CD4-positive, alpha-beta T cell (primary cell): ENCODE results near the gene OR1L8. TPM values are rescaled to one million over a fixed set of nuclear protein-coding genes. Genes with fewer than 3 reads are reported as not detected.
"Not testable (repeated sequence)": the region's sequence is repeated elsewhere in the genome, so short reads cannot be mapped to it uniquely, and the experiment has no call there.

Experiments
- ATAC-seq: fragments of 200-7000 bp; cut with Tn5 transposase; one replicate; pipeline ENCODE4 v1.10.0; 2022; ENCODE audit warnings: mild to moderate bottlenecking; ENCODE audit not compliant: poor library complexity
- CTCF ChIA-PET: fragments of 350-600 bp; sonication (Branson Sonifier 250); formaldehyde crosslinking; loops from one replicate; lab custom pipeline; 2021; ENCODE audit warnings: antibody characterized with exemption, inconsistent platforms; lab: Charles Lee
- POLR2A ChIA-PET: fragments of 350-600 bp; sonication (Branson Sonifier 250); formaldehyde crosslinking; loops from one replicate; lab custom pipeline; 2021; ENCODE audit warnings: antibody characterized with exemption, inconsistent platforms; lab: Charles Lee
- DNase-seq, 14 experiments: peaks; one replicate each; pipeline ENCODE4 v3.0.0-alpha.2; 2013 to 2020; ENCODE audit warnings: mixed read lengths in 2 of 14
- H3K27ac ChIP-seq, 2 donors: one replicate each; pipeline versions ENCODE4 v1.5.1 to v1.7.0; 2013; ENCODE audit warnings: low read length in 2 of 2, low read depth in 1 of 2, mild to moderate bottlenecking in 1 of 2
- H3K27me3 ChIP-seq, 2 experiments: 1 replicate in 1 of 2; 2 replicates in 1 of 2; pipeline versions ENCODE4 v1.6.1 to v1.7.0; 2013; ENCODE audit warnings: low read length in 2 of 2, control low read depth in 1 of 2, mild to moderate bottlenecking in 1 of 2, moderate library complexity in 1 of 2; ENCODE audit not compliant: insufficient read depth in 2 of 2, control insufficient read depth in 1 of 2
- H3K36me3 ChIP-seq: one replicate; pipeline ENCODE4 v1.6.1; 2013; ENCODE audit warnings: low read length, control low read depth; ENCODE audit not compliant: insufficient read depth
- H3K4me1 ChIP-seq: one replicate; pipeline ENCODE4 v1.6.1; 2013; ENCODE audit warnings: low read length, control low read depth; ENCODE audit not compliant: insufficient read depth
- H3K4me3 ChIP-seq: one replicate; pipeline ENCODE4 v1.5.1; 2013; ENCODE audit warnings: mild to moderate bottlenecking, low read length, moderate library complexity
- H3K9me3 ChIP-seq, 2 experiments: 1 replicate in 1 of 2; 2 replicates in 1 of 2; pipeline versions ENCODE4 v1.6.1 to v1.7.0; 2013; ENCODE audit warnings: low read length in 2 of 2, mild to moderate bottlenecking in 2 of 2, control low read depth in 1 of 2, moderate library complexity in 1 of 2; ENCODE audit not compliant: control insufficient read depth in 1 of 2, insufficient read depth in 1 of 2
- H3K27ac Mint-ChIP-seq: one replicate; pipeline ENCODE4 v1.8.0; 2020; ENCODE audit warnings: mixed read lengths
- H3K27me3 Mint-ChIP-seq: one replicate; pipeline ENCODE4 v1.8.0; 2021; ENCODE audit warnings: mixed read lengths
- H3K36me3 Mint-ChIP-seq: one replicate; pipeline ENCODE4 v1.8.0; 2021; ENCODE audit warnings: low read depth, mixed read lengths
- H3K4me1 Mint-ChIP-seq: one replicate; pipeline ENCODE4 v1.8.0; 2021; ENCODE audit warnings: low read depth, mixed read lengths
- H3K4me3 Mint-ChIP-seq: one replicate; pipeline ENCODE4 v1.8.0; 2020; ENCODE audit warnings: mild to moderate bottlenecking, mixed read lengths
- H3K9me3 Mint-ChIP-seq: one replicate; pipeline ENCODE4 v1.8.0; 2020; ENCODE audit warnings: mixed read lengths
- CTCF ChIP-seq: fragments of 200-600 bp; IDR thresholded peaks from one replicate; pipeline ENCODE4 v1.8.0; 2022; ENCODE audit warnings: antibody characterized with exemption, mild to moderate bottlenecking
- intact Hi-C, 2 experiments: fragments of 100-400 bp; cut with DNase I in 1 of 2; cut with micrococcal nuclease in 1 of 2; formaldehyde crosslinking; loops; one replicate each; pipeline versions ENCODE4 v1.15.1 to v1.9.0; 2023 to 2025; cut with DNase I, micrococcal nuclease
- total RNA-seq, 174 experiments: library from RNA in 2 of 174; stranded (reverse) in 2 of 174; gene quantifications; one replicate each; pipeline ENCODE4 v1.2.3 and lab custom pipeline; 2021 to 2026

The OR1L8 gene
- total RNA-seq, 2 experiments from 2014 or later, result not detected

- DNase-seq (no peak), ATAC-seq (no peak)
- Mint-ChIP-seq H3K36me3 (no peaks in the 10 kb centered on the region), H3K9me3 (peaks cover 4% of the 10 kb centered on the region), H3K4me3 (no peak overlapping the region), H3K27ac (no peak overlapping the region), H3K27me3 (no peaks in the 10 kb centered on the region), H3K4me1 (no peaks in the 10 kb centered on the region)
- ChIA-PET POLR2A (no interaction called here), CTCF (no interaction called here)
- H3K9me3 ChIP-seq, result no peaks in the 10 kb centered on the region
- H3K36me3 ChIP-seq, result no peaks in the 10 kb centered on the region
- no peaks in the 10 kb centered on the region for H3K4me1 ChIP-seq
- no peak overlapping the region for H3K4me3 ChIP-seq
- TF ChIP-seq CTCF, result no peak
- H3K27me3 ChIP-seq, result no peaks in the 10 kb centered on the region
- intact Hi-C loops, result no loop called here
- H3K27ac ChIP-seq, result no peak overlapping the region
Measured at GRCh38 chr9:122536134-122536533, 47.0 kb downstream of the OR1L8 start.

- H3K4me3 ChIP-seq, CTCF ChIA-PET, H3K9me3 Mint-ChIP-seq, intact Hi-C loops, DNase-seq, ATAC-seq, H3K36me3 Mint-ChIP-seq, H3K4me1 Mint-ChIP-seq, H3K4me1 ChIP-seq, H3K36me3 ChIP-seq, H3K27me3 ChIP-seq, H3K9me3 ChIP-seq, H3K27ac Mint-ChIP-seq, H3K4me3 Mint-ChIP-seq, H3K27me3 Mint-ChIP-seq, H3K27ac ChIP-seq, POLR2A ChIA-PET: not testable (repeated sequence)
Measured at GRCh38 chr9:122531157-122531556, 52.0 kb downstream of the OR1L8 start.

- DNase-seq (no peak), ATAC-seq (no peak)
- POLR2A ChIA-PET, result no interaction called here
- no peak within 1 kb of the TSS for H3K4me3 ChIP-seq
- CTCF ChIA-PET, result no interaction called here
- H3K36me3 ChIP-seq, result no peaks in the 10 kb centered on the region
- Mint-ChIP-seq H3K36me3 (no peaks in the 10 kb centered on the region), H3K27me3 (peaks cover 25% of the 10 kb centered on the region), H3K4me1 (no peaks in the 10 kb centered on the region), H3K9me3 (no peaks in the 10 kb centered on the region), H3K4me3 (no peak within 1 kb of the TSS), H3K27ac (no peak within 1 kb of the TSS)
- no peak for TF ChIP-seq CTCF
- peaks cover 7 to 18% of the 10 kb centered on the region in 2 experiments for H3K27me3 ChIP-seq
- H3K27ac ChIP-seq, result no peak within 1 kb of the TSS
- no peaks in the 10 kb centered on the region for H3K4me1 ChIP-seq
- H3K9me3 ChIP-seq, result no peaks in the 10 kb centered on the region
- intact Hi-C loops, result no loop called here
Measured at GRCh38 chr9:122527193-122527592, 56.0 kb downstream of the OR1L8 start, which contains the start of gene OR1N1. Gene OR1N1 (minus strand): TSS chr9:122527293. CDS start chr9:122527293, 0 bp downstream.

- Histone ChIP-seq H3K4me1 (no peaks in the 10 kb centered on the region), H3K36me3 (no peaks in the 10 kb centered on the region), H3K9me3 (no peaks in the 10 kb centered on the region), H3K4me3 (no peak overlapping the region), H3K27me3 (peaks cover 7 to 19% of the 10 kb centered on the region in 2 experiments), H3K27ac (no peak overlapping the region)
- no peak for TF ChIP-seq CTCF
- ChIA-PET POLR2A (no interaction called here), CTCF (no interaction called here)
- Mint-ChIP-seq H3K27me3 (peaks cover 25% of the 10 kb centered on the region), H3K27ac (no peak overlapping the region), H3K4me1 (no peaks in the 10 kb centered on the region), H3K4me3 (no peak overlapping the region), H3K9me3 (no peaks in the 10 kb centered on the region), H3K36me3 (no peaks in the 10 kb centered on the region)
- ATAC-seq, result no peak
- no peak for DNase-seq
- intact Hi-C loops, result no loop called here
Measured at GRCh38 chr9:122526602-122527001, 56.6 kb downstream of the OR1L8 start.
